Ammon's horn (tissue), 1 donor: ENCODE results near the gene STIP1.

Experiments used
- DNase-seq: peaks from one replicate; pipeline ENCODE4 v3.0.0-alpha.2; 2016; ENCODE audit warnings: low spot score

The STIP1 gene

GRCh38 chr11:64223001-64223651 lies 37.2 kb downstream of the STIP1 start:
- DNase-seq, result no peak

- DNase-seq, result no peak
Measured at GRCh38 chr11:64224151-64224890, 38.4 kb downstream of the STIP1 start.

- no peak for DNase-seq
Measured at GRCh38 chr11:64224891-64225607, 39.1 kb downstream of the STIP1 start.

GRCh38 chr11:64225608-64226506 lies 39.9 kb downstream of the STIP1 start, which contains the start of the genes NUDT22 and TRPT1:
NUDT22 (plus strand) TSS chr11:64226274; CDS start chr11:64226653, 379 bp downstream.
TRPT1 (minus strand) TSS chr11:64226186; CDS start chr11:64225860, 326 bp downstream.
- DNase-seq, result peak; percentile 91

- peak; percentile 66 for DNase-seq
Measured at GRCh38 chr11:64226507-64227051, 40.6 kb downstream of the STIP1 start.

GRCh38 chr11:64227405-64227956 lies 41.5 kb downstream of the STIP1 start:
- DNase-seq, result no peak

- no peak for DNase-seq
Measured at GRCh38 chr11:64229090-64229743, 43.2 kb downstream of the STIP1 start.

- no peak for DNase-seq
Measured at GRCh38 chr11:64229744-64230170, 43.8 kb downstream of the STIP1 start.

- DNase-seq, result peak; percentile 95
Measured at GRCh38 chr11:64230171-64230984, 44.4 kb downstream of the STIP1 start, which contains the start of gene DNAJC4. DNAJC4 (plus strand) TSS chr11:64230548; CDS start chr11:64230855, 307 bp downstream.

GRCh38 chr11:64230985-64231365 lies 45.0 kb downstream of the STIP1 start:
- DNase-seq, result no peak

GRCh38 chr11:64231546-64231945 lies 45.6 kb downstream of the STIP1 start:
- no peak for DNase-seq

GRCh38 chr11:64232182-64232966 lies 46.4 kb downstream of the STIP1 start:
- DNase-seq, result no peak

GRCh38 chr11:64232967-64233315 lies 47.0 kb downstream of the STIP1 start:
- DNase-seq, result no peak

- DNase-seq, result peak; percentile 77
Measured at GRCh38 chr11:64233913-64234586, 48.1 kb downstream of the STIP1 start, which contains the start of gene VEGFB. VEGFB (plus strand) TSS chr11:64234584; CDS start chr11:64234834, 250 bp downstream.

- DNase-seq, result no peak
Measured at GRCh38 chr11:64234647-64235379, 48.8 kb downstream of the STIP1 start.

- no peak for DNase-seq
Measured at GRCh38 chr11:64235437-64236161, 49.6 kb downstream of the STIP1 start.

GRCh38 chr11:64237484-64237951 lies 51.5 kb downstream of the STIP1 start:
- DNase-seq, result no peak
